H9 (cell line): ENCODE data around the gene SLC4A9. TPM values are rescaled to one million over a fixed set of nuclear protein-coding genes. Genes with fewer than 3 reads are reported as not detected.

Experiments used
- DNase-seq: peaks from one replicate; pipeline ENCODE4 v3.0.0-alpha.2; 2017
- H2AFZ ChIP-seq: one replicate; pipeline ENCODE4 v1.6.1; 2013; ENCODE audit warnings: mild to moderate bottlenecking, low read length, control low read depth, moderate library complexity
- H2AK5ac ChIP-seq: 2 replicates; pipeline ENCODE4 v1.6.1; 2013; ENCODE audit warnings: low read length, control low read depth, mixed read lengths; ENCODE audit not compliant: insufficient read length
- H2BK120ac ChIP-seq: one replicate; pipeline ENCODE4 v1.6.1; 2013; ENCODE audit warnings: low read depth, mild to moderate bottlenecking, low read length, control low read depth, inconsistent platforms; ENCODE audit not compliant: poor library complexity, severe bottlenecking
- H2BK12ac ChIP-seq: 2 replicates; pipeline ENCODE4 v1.6.1; 2013; ENCODE audit warnings: low read length, control low read depth, mixed read lengths, low read depth; ENCODE audit not compliant: insufficient read length
- H2BK15ac ChIP-seq: 2 replicates; pipeline ENCODE4 v1.6.1; 2013; ENCODE audit warnings: low read depth, low read length, control low read depth
- H2BK20ac ChIP-seq: one replicate; pipeline ENCODE4 v1.6.1; 2013; ENCODE audit warnings: low read depth, mild to moderate bottlenecking, low read length, control low read depth, inconsistent platforms; ENCODE audit not compliant: poor library complexity, severe bottlenecking
- H2BK5ac ChIP-seq: 2 replicates; pipeline ENCODE4 v1.6.1; 2013; ENCODE audit warnings: low read length, control low read depth, mixed read lengths; ENCODE audit not compliant: insufficient read length
- H3K14ac ChIP-seq: 2 replicates; pipeline ENCODE4 v1.6.1; 2013; ENCODE audit warnings: low read length, control low read depth; ENCODE audit not compliant: insufficient read depth
- H3K18ac ChIP-seq: 2 replicates; pipeline ENCODE4 v1.6.1; 2013; ENCODE audit warnings: low read depth, mild to moderate bottlenecking, mixed read lengths, low read length, control low read depth; ENCODE audit not compliant: insufficient read length
- H3K23ac ChIP-seq: 2 replicates; pipeline ENCODE4 v1.6.1; 2013; ENCODE audit warnings: low read length, control low read depth, mixed read lengths, low read depth; ENCODE audit not compliant: insufficient read length
- H3K23me2 ChIP-seq: 2 replicates; pipeline ENCODE4 v1.6.1; 2013; ENCODE audit warnings: low read depth, mild to moderate bottlenecking, mixed read lengths, low read length, control low read depth; ENCODE audit not compliant: insufficient read length, poor library complexity, severe bottlenecking
- H3K27ac ChIP-seq: 2 replicates; pipeline ENCODE4 v1.5.1; 2013; ENCODE audit warnings: low read length, control low read depth, mixed read lengths, low read depth; ENCODE audit not compliant: insufficient read length
- H3K27me3 ChIP-seq: 2 replicates; pipeline ENCODE4 v1.6.1; 2013; ENCODE audit warnings: low read length, control low read depth, inconsistent platforms; ENCODE audit not compliant: insufficient read depth
- H3K4ac ChIP-seq: 2 replicates; pipeline ENCODE4 v1.6.1; 2013; ENCODE audit warnings: low read depth, mild to moderate bottlenecking, control low read depth, inconsistent platforms, low read length, moderate library complexity
- H3K4me1 ChIP-seq: 2 replicates; pipeline ENCODE4 v1.6.1; 2013; ENCODE audit warnings: low read length, control low read depth, inconsistent platforms; ENCODE audit not compliant: insufficient read depth
- H3K4me2 ChIP-seq: 2 replicates; pipeline ENCODE4 v1.6.1; 2013; ENCODE audit warnings: low read length, control low read depth, mixed read lengths; ENCODE audit not compliant: insufficient read length, insufficient read depth
- H3K56ac ChIP-seq: 2 replicates; pipeline ENCODE4 v1.6.1; 2013; ENCODE audit warnings: low read depth, mild to moderate bottlenecking, mixed read lengths, low read length, control low read depth; ENCODE audit not compliant: insufficient read length
- H3K79me1 ChIP-seq: 2 replicates; pipeline ENCODE4 v1.6.1; 2013; ENCODE audit warnings: low read depth, mild to moderate bottlenecking, moderate library complexity, low read length, control low read depth, inconsistent platforms; ENCODE audit not compliant: insufficient read depth, poor library complexity, severe bottlenecking
- H3K79me2 ChIP-seq: 2 replicates; pipeline ENCODE4 v1.6.1; 2013; ENCODE audit warnings: low read length, control low read depth, inconsistent platforms; ENCODE audit not compliant: insufficient read depth
- H3K9ac ChIP-seq: 2 replicates; pipeline ENCODE4 v1.6.1; 2013; ENCODE audit warnings: low read length, control low read depth, mixed read lengths; ENCODE audit not compliant: insufficient read length; ENCODE audit errors: extremely low read depth
- H3K9me3 ChIP-seq: one replicate; pipeline ENCODE4 v1.6.1; 2013; ENCODE audit warnings: low read depth, low read length, inconsistent platforms; ENCODE audit not compliant: control insufficient read depth
- H3T11ph ChIP-seq: one replicate; pipeline ENCODE4 v1.6.1; 2013; ENCODE audit warnings: mild to moderate bottlenecking, low read length, control low read depth, inconsistent platforms
- H4K20me1 ChIP-seq: one replicate; pipeline ENCODE4 v1.6.1; 2013; ENCODE audit not compliant: control insufficient read depth, insufficient read length, insufficient read depth
- H4K5ac ChIP-seq: 2 replicates; pipeline ENCODE4 v1.6.1; 2013; ENCODE audit warnings: low read depth, mild to moderate bottlenecking, mixed read lengths, low read length, control low read depth; ENCODE audit not compliant: insufficient read length
- H4K8ac ChIP-seq: replicated peaks from 2 replicates; pipeline ENCODE4 v1.6.1; 2013; ENCODE audit warnings: low read length, control low read depth, mixed read lengths, low read depth; ENCODE audit not compliant: insufficient read length
- H4K91ac ChIP-seq: 2 replicates; pipeline ENCODE4 v1.6.1; 2013; ENCODE audit warnings: low read depth, mild to moderate bottlenecking, moderate library complexity, mixed read lengths, low read length, control low read depth; ENCODE audit not compliant: insufficient read length
- H3K27ac Mint-ChIP-seq, 3 experiments: 2 replicates in 2 of 3; 3 replicates in 1 of 3; pipeline ENCODE4 v1.8.0; 2020 to 2021; ENCODE audit warnings: mixed read lengths in 3 of 3, mild to moderate bottlenecking in 1 of 3, moderate library complexity in 1 of 3
- H3K27me3 Mint-ChIP-seq: 2 replicates; pipeline ENCODE4 v1.8.0; 2021; ENCODE audit warnings: low read depth, mild to moderate bottlenecking, moderate library complexity, mixed read lengths
- H3K36me3 Mint-ChIP-seq, 3 experiments: 2 replicates in 2 of 3; 3 replicates in 1 of 3; pipeline ENCODE4 v1.8.0; 2020 to 2021; ENCODE audit warnings: low read depth in 3 of 3, mixed read lengths in 3 of 3; ENCODE audit not compliant: insufficient read depth in 1 of 3
- H3K4me1 Mint-ChIP-seq, 2 experiments: 2 replicates each; pipeline ENCODE4 v1.8.0; 2020; ENCODE audit warnings: mixed read lengths in 2 of 2
- H3K4me3 Mint-ChIP-seq, 2 experiments: 2 replicates in 1 of 2; 3 replicates in 1 of 2; pipeline ENCODE4 v1.8.0; 2020 to 2021; ENCODE audit warnings: mild to moderate bottlenecking in 2 of 2, mixed read lengths in 2 of 2, moderate library complexity in 1 of 2
- H3K9me3 Mint-ChIP-seq, 2 experiments: 2 replicates in 1 of 2; 3 replicates in 1 of 2; pipeline ENCODE4 v1.8.0; 2020; ENCODE audit warnings: mild to moderate bottlenecking in 2 of 2, mixed read lengths in 2 of 2, moderate library complexity in 1 of 2
- WGBS: extraction: QIAGEN DNeasy Blood & Tissue Kit; methylation state at CpG from one replicate; pipeline ENCODE4 v1.1.7; 2013; ENCODE audit warnings: missing lambda C conversion rate, low lambda C conversion rate, mixed read lengths; ENCODE audit not compliant: insufficient read length; ENCODE audit errors: extremely low coverage; 5-methylcytosine and 5-hydroxymethylcytosine counted together
- total RNA-seq: library from RNA; stranded (reverse); gene quantifications from 2 replicates; pipeline ENCODE4 v1.2.1, GENCODE V29; 2021
- TF ChIP-seq, protein P1 (sequence below): fragments of 200-600 bp; sonication (generic); conservative IDR thresholded peaks from 3 replicates; pipeline ENCODE4 v1.8.0; 2021; ENCODE audit warnings: antibody characterized with exemption, mild to moderate bottlenecking

The SLC4A9 gene
- total RNA-seq, 1 experiment from 2014 or later = 0.07 TPM

GRCh38 chr5:140317859-140318258 is 42.1 kb upstream of the SLC4A9 start:
- TF ChIP-seq, protein P1, sequence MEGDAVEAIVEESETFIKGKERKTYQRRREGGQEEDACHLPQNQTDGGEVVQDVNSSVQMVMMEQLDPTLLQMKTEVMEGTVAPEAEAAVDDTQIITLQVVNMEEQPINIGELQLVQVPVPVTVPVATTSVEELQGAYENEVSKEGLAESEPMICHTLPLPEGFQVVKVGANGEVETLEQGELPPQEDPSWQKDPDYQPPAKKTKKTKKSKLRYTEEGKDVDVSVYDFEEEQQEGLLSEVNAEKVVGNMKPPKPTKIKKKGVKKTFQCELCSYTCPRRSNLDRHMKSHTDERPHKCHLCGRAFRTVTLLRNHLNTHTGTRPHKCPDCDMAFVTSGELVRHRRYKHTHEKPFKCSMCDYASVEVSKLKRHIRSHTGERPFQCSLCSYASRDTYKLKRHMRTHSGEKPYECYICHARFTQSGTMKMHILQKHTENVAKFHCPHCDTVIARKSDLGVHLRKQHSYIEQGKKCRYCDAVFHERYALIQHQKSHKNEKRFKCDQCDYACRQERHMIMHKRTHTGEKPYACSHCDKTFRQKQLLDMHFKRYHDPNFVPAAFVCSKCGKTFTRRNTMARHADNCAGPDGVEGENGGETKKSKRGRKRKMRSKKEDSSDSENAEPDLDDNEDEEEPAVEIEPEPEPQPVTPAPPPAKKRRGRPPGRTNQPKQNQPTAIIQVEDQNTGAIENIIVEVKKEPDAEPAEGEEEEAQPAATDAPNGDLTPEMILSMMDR = no peak
- no peaks in the 10 kb centered on the region for H3K27me3 ChIP-seq
- no peak for DNase-seq
- no peak overlapping the region for H2BK5ac ChIP-seq
- no CpG with 5 or more reads among the region's 5 CpGs for WGBS
- no peaks in the 10 kb centered on the region for H3K9me3 ChIP-seq
- H2BK15ac ChIP-seq = no peak overlapping the region
- no peak overlapping the region for H3K14ac ChIP-seq
- Mint-ChIP-seq H3K27ac (no peak overlapping the region), H3K4me1 (no peaks in the 10 kb centered on the region), H3K27me3 (no peaks in the 10 kb centered on the region; the same call in none of the 2 replicates), H3K36me3 (no peaks in the 10 kb centered on the region), H3K9me3 (no peaks in the 10 kb centered on the region; a peak in 1 of 5 replicates), H3K4me3 (no peak overlapping the region)
- H3K27ac ChIP-seq = no peak overlapping the region
- no peak overlapping the region for H2AK5ac ChIP-seq
- no peaks in the 10 kb centered on the region for H4K20me1 ChIP-seq
- no peak overlapping the region for H3K56ac ChIP-seq
- no peak overlapping the region for H2BK20ac ChIP-seq
- H3K79me2 ChIP-seq = no peaks in the 10 kb centered on the region
- H3K23me2 ChIP-seq = no peaks in the 10 kb centered on the region
- H4K91ac ChIP-seq = no peak overlapping the region
- no peak overlapping the region for H3K23ac ChIP-seq
- H2AFZ ChIP-seq = no peak overlapping the region
- no peak overlapping the region for H2BK12ac ChIP-seq
- no peaks in the 10 kb centered on the region for H3K79me1 ChIP-seq
- no peak overlapping the region for H3K4ac ChIP-seq
- no peak overlapping the region for H3K9ac ChIP-seq
- H4K5ac ChIP-seq = no peak overlapping the region
- H3K4me2 ChIP-seq = no peak overlapping the region
- H2BK120ac ChIP-seq = no peak overlapping the region
- no peak overlapping the region for H3K18ac ChIP-seq
- no peak overlapping the region for H4K8ac ChIP-seq
- no peak overlapping the region for H3T11ph ChIP-seq
- no peaks in the 10 kb centered on the region for H3K4me1 ChIP-seq
